ENCODE data around the gene FAM200B.

Gene FAM200B

DNA sequence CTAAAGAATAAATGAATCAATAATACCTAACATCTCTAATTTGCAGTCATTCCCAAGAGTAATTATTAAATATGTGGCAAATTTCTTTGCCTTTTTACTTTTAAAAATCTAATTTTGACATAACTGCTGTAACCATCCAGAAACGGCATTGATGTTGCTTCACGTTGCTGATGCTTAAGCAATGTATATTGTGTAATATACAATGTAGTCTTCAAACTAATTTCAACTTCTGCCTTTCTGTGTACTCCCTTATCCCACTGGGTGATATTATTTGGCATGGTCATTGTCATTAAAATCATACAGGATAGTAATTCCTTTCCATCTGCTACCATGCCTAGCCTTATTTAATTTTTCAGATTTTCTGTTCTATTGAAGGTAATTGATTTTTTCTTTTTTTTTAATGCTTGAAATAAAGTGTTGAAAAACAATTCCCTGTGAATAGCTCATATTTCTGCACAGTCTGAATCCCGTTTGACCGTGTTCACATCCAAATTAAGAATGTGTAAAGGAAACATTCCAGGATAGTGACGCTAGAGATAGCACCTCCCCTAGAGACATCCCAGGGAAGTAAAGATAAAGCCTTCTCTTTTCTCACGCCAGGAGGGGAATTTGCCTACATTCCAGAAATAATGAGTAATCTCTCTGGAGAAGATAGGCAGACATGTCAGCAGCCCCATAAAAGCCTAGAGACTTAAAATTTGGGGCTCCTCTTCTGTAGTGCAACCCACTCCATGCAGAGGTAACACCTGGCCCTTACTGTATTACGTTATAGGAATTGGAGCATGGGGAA is 8.6 kb downstream of the FAM200B start:
- H3K9me3 ChIP-seq (ENCODE audit: low read length): no peaks in the 10 kb centered on the region
- no peak overlapping the region for H3K9ac ChIP-seq (ENCODE audit: low read length)
- H3K4me3 ChIP-seq (ENCODE audit: low read depth, low read length, poor library complexity, severe bottlenecking): no peak overlapping the region
- H3K79me2 ChIP-seq (ENCODE audit: insufficient read depth, low read length): no peaks in the 10 kb centered on the region
- no peaks in the 10 kb centered on the region for H4K20me1 ChIP-seq (ENCODE audit: insufficient read depth, low read length)
- H3K27me3 ChIP-seq (ENCODE audit: insufficient read depth, low read length): no peaks in the 10 kb centered on the region
- no peak overlapping the region for H2AFZ ChIP-seq (ENCODE audit: low read length)
- peaks cover 19% of the 10 kb centered on the region for H3K36me3 ChIP-seq (ENCODE audit: insufficient read depth, low read length)
- H3K9me2 ChIP-seq (ENCODE audit: low read depth, low read length): no peaks in the 10 kb centered on the region
- no peaks in the 10 kb centered on the region for H3K4me1 ChIP-seq (ENCODE audit: insufficient read depth, low read length, severe bottlenecking)
- TF ChIP-seq EZH2 (IDR thresholded peaks at IDR 0.05; ENCODE audit: borderline replicate concordance, low read length): no peak
- TF ChIP-seq, protein P1, sequence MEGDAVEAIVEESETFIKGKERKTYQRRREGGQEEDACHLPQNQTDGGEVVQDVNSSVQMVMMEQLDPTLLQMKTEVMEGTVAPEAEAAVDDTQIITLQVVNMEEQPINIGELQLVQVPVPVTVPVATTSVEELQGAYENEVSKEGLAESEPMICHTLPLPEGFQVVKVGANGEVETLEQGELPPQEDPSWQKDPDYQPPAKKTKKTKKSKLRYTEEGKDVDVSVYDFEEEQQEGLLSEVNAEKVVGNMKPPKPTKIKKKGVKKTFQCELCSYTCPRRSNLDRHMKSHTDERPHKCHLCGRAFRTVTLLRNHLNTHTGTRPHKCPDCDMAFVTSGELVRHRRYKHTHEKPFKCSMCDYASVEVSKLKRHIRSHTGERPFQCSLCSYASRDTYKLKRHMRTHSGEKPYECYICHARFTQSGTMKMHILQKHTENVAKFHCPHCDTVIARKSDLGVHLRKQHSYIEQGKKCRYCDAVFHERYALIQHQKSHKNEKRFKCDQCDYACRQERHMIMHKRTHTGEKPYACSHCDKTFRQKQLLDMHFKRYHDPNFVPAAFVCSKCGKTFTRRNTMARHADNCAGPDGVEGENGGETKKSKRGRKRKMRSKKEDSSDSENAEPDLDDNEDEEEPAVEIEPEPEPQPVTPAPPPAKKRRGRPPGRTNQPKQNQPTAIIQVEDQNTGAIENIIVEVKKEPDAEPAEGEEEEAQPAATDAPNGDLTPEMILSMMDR (IDR thresholded peaks at IDR 0.05; ENCODE audit: low read length): no peak
- H3F3A ChIP-seq (ENCODE audit: insufficient read depth, low read length): no peaks in the 10 kb centered on the region
- H3K27ac ChIP-seq (ENCODE audit: low read depth, low read length, poor library complexity, severe bottlenecking): no peak overlapping the region
- no peak overlapping the region for H3K4me2 ChIP-seq (ENCODE audit: low read length)

DNA sequence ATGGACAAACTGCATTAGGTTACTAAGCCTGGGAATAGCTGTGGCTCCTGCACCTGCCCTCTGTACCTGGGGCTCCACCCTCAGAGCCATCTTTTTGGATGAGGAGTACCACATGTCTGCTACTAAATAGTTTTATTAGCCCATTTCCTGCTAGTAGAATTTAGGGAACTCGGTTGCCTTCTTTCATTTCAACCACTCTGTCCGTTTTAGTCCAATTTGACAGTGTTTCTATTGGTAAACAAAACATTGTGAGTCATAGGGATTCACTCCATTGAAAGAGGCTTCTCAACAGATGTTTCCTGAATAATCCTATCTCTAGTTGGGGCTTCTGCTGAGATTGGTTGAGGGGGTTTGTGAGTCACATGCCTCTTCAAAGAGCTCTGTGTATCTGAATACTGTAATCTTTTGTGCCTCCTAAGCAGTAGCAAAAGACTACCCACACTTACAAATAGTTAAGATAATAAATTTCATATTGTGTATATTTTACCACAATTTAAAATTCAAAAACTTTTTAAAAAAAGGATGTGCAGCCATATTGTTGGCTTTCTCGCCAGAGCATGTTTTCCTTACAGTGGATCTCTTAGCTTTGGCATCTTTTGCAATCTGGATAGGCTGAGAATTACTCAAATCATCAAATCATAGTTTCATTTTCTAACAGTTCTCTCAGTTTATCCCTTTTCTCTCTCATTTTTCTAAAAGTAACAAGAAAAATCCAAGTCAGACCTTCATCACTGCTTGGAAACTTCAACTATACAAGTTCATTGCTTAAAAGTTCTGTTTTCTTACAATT is 9.9 kb downstream of the FAM200B start:
- Histone ChIP-seq H3K9ac (ENCODE audit: low read length) (no peak overlapping the region), H3K4me2 (ENCODE audit: low read length) (no peak overlapping the region), H3F3A (ENCODE audit: insufficient read depth, low read length) (no peaks in the 10 kb centered on the region), H3K36me3 (ENCODE audit: insufficient read depth, low read length) (peaks cover 11% of the 10 kb centered on the region), H3K4me1 (ENCODE audit: insufficient read depth, low read length, severe bottlenecking) (no peaks in the 10 kb centered on the region), H3K27ac (ENCODE audit: low read depth, low read length, poor library complexity, severe bottlenecking) (no peak overlapping the region), H3K9me3 (ENCODE audit: low read length) (no peaks in the 10 kb centered on the region), H3K79me2 (ENCODE audit: insufficient read depth, low read length) (no peaks in the 10 kb centered on the region), H3K4me3 (ENCODE audit: low read depth, low read length, poor library complexity, severe bottlenecking) (no peak overlapping the region), H3K27me3 (ENCODE audit: insufficient read depth, low read length) (no peaks in the 10 kb centered on the region), H2AFZ (ENCODE audit: low read length) (no peak overlapping the region), H3K9me2 (ENCODE audit: low read depth, low read length) (no peaks in the 10 kb centered on the region), H4K20me1 (ENCODE audit: insufficient read depth, low read length) (no peaks in the 10 kb centered on the region)
- TF ChIP-seq, protein P1 (IDR thresholded peaks at IDR 0.05; ENCODE audit: low read length): no peak
- TF ChIP-seq EZH2 (IDR thresholded peaks at IDR 0.05; ENCODE audit: borderline replicate concordance, low read length): no peak

DNA sequence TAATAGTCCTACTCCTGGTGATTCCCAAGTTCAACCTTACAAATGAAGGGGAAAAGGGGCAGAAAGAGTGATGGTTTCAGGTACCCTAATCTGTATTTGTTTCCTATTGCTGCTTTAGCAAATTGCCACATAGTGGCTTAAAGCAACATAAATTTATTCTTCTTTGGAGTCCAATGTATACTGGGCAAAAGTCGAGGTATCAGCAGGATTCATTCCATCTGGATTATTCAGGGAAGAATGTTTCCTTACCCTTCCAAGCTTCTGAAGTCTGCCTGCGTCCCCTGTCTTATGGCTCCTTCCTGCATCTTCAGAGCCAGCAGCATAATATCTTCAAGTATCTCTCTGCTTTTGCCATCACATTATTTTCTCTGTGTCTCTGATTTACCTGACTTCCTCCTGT is 11.0 kb downstream of the FAM200B start:
- H3F3A ChIP-seq (ENCODE audit: insufficient read depth, low read length): no peaks in the 10 kb centered on the region
- H3K27ac ChIP-seq (ENCODE audit: low read depth, low read length, poor library complexity, severe bottlenecking): no peak overlapping the region
- H3K79me2 ChIP-seq (ENCODE audit: insufficient read depth, low read length): no peaks in the 10 kb centered on the region
- peaks cover 2% of the 10 kb centered on the region; the same call in 1 of the 2 replicates for H3K36me3 ChIP-seq (ENCODE audit: insufficient read depth, low read length)
- H3K4me1 ChIP-seq (ENCODE audit: insufficient read depth, low read length, severe bottlenecking): no peaks in the 10 kb centered on the region
- TF ChIP-seq EZH2 (IDR thresholded peaks at IDR 0.05; ENCODE audit: borderline replicate concordance, low read length): no peak
- TF ChIP-seq, protein P1 (IDR thresholded peaks at IDR 0.05; ENCODE audit: low read length): no peak
- no peaks in the 10 kb centered on the region for H3K27me3 ChIP-seq (ENCODE audit: insufficient read depth, low read length)
- H3K9ac ChIP-seq (ENCODE audit: low read length): no peak overlapping the region
- no peaks in the 10 kb centered on the region for H3K9me2 ChIP-seq (ENCODE audit: low read depth, low read length)
- no peak overlapping the region for H3K4me2 ChIP-seq (ENCODE audit: low read length)
- no peak overlapping the region for H2AFZ ChIP-seq (ENCODE audit: low read length)
- no peaks in the 10 kb centered on the region for H3K9me3 ChIP-seq (ENCODE audit: low read length)
- no peaks in the 10 kb centered on the region for H4K20me1 ChIP-seq (ENCODE audit: insufficient read depth, low read length)
- H3K4me3 ChIP-seq (ENCODE audit: low read depth, low read length, poor library complexity, severe bottlenecking): no peak overlapping the region

Measured in OCI-LY1 (cell line).